SK-N-SH treated with all-trans-retinoic acid at 6 μM for 48 hours (cell line): ENCODE data around the gene TPR.
"Not testable (repeated sequence)": the region's sequence is repeated elsewhere in the genome, so short reads cannot be mapped to it uniquely, and the experiment has no call there.

Source experiments
- ATAC-seq: fragments of 200-7000 bp; cut with Tn5 transposase; 3 replicates; pipeline ENCODE4 v1.9.1; 2020; ENCODE audit warnings: mild to moderate bottlenecking, moderate library complexity
- BACH2 ChIP-seq: fragments of 250-450 bp; sonication (Bioruptor Pico); IDR thresholded peaks from 2 replicates; pipeline ENCODE4 v1.9.0; 2021; ENCODE audit warnings: mild to moderate bottlenecking, borderline replicate concordance
- CSDC2 ChIP-seq: fragments of 250-450 bp; sonication (Bioruptor Pico); IDR thresholded peaks from 2 replicates; pipeline ENCODE4 v1.5.0; 2020; ENCODE audit warnings: mild to moderate bottlenecking, moderate library complexity
- CSRNP3 ChIP-seq: fragments of 250-450 bp; sonication (Bioruptor Pico); IDR thresholded peaks from 2 replicates; pipeline ENCODE4 v1.5.1; 2021; ENCODE audit warnings: mild to moderate bottlenecking, moderate library complexity
- ESRRG ChIP-seq: fragments of 250-450 bp; sonication (Bioruptor Pico); IDR thresholded peaks from 2 replicates; pipeline ENCODE4 v1.6.1; 2021; ENCODE audit warnings: mild to moderate bottlenecking
- GLIS3 ChIP-seq: fragments of 250-450 bp; sonication (Bioruptor Pico); IDR thresholded peaks from 2 replicates; pipeline ENCODE4 v1.5.0; 2020; ENCODE audit warnings: mild to moderate bottlenecking, moderate library complexity
- OSR1 ChIP-seq: fragments of 250-450 bp; sonication (Bioruptor Pico); IDR thresholded peaks from 2 replicates; pipeline ENCODE4 v1.8.0; 2022; ENCODE audit warnings: moderate library complexity, mild to moderate bottlenecking, inconsistent platforms
- POU6F1 ChIP-seq: fragments of 250-450 bp; sonication (Bioruptor Pico); IDR thresholded peaks from 2 replicates; pipeline ENCODE4 v1.8.0; 2021; ENCODE audit warnings: low read depth, mild to moderate bottlenecking, moderate library complexity, borderline replicate concordance
- PPARA ChIP-seq: fragments of 250-450 bp; sonication (Bioruptor Pico); IDR thresholded peaks from 2 replicates; pipeline ENCODE4 v1.5.0; 2020; ENCODE audit warnings: mild to moderate bottlenecking, borderline replicate concordance
- RARB ChIP-seq: fragments of 250-450 bp; sonication (Bioruptor Pico); IDR thresholded peaks from 2 replicates; pipeline ENCODE4 v1.8.0; 2021; ENCODE audit warnings: mild to moderate bottlenecking, moderate library complexity
- SNAI2 ChIP-seq: fragments of 250-450 bp; sonication (Bioruptor Pico); IDR thresholded peaks from 2 replicates; pipeline ENCODE4 v1.5.0; 2020; ENCODE audit warnings: mild to moderate bottlenecking, moderate library complexity
- TCF4 ChIP-seq: fragments of 250-450 bp; sonication (Bioruptor Pico); IDR thresholded peaks from 2 replicates; pipeline ENCODE4 v1.8.0; 2021; ENCODE audit warnings: mild to moderate bottlenecking, moderate library complexity, borderline replicate concordance
- TOX ChIP-seq: fragments of 250-450 bp; sonication (Bioruptor Pico); IDR thresholded peaks from 2 replicates; pipeline ENCODE4 v1.8.0; 2021; ENCODE audit warnings: mild to moderate bottlenecking, moderate library complexity, borderline replicate concordance
- TSHZ2 ChIP-seq: fragments of 250-450 bp; sonication (Bioruptor Pico); IDR thresholded peaks from 2 replicates; pipeline ENCODE4 v1.5.0; 2020; ENCODE audit warnings: mild to moderate bottlenecking, moderate library complexity
- ZC3H10 ChIP-seq: fragments of 250-450 bp; sonication (Bioruptor Pico); IDR thresholded peaks from 2 replicates; pipeline ENCODE4 v1.5.1; 2021; ENCODE audit warnings: mild to moderate bottlenecking, moderate library complexity
- ZFP3 ChIP-seq: fragments of 250-450 bp; sonication (Bioruptor Pico); IDR thresholded peaks from 2 replicates; pipeline ENCODE4 v1.5.0; 2020; ENCODE audit warnings: mild to moderate bottlenecking, moderate library complexity
- ZFP30 ChIP-seq: fragments of 450-650 bp; formaldehyde crosslinking; IDR thresholded peaks from 2 replicates; pipeline ENCODE4 v1.5.0; 2022; ENCODE audit warnings: mild to moderate bottlenecking, moderate library complexity
- ZNF565 ChIP-seq: fragments of 450-650 bp; formaldehyde crosslinking; conservative IDR thresholded peaks from 2 replicates; pipeline ENCODE4 v1.5.0; 2020; ENCODE audit warnings: low read depth, mild to moderate bottlenecking, moderate library complexity
- ZNF8 ChIP-seq: fragments of 450-650 bp; formaldehyde crosslinking; IDR thresholded peaks from 2 replicates; pipeline ENCODE4 v1.5.0; 2020; ENCODE audit warnings: mild to moderate bottlenecking, moderate library complexity

Gene TPR

GRCh38 chr1:186390925-186391324 is 15.9 kb upstream of the TPR start:
- ATAC-seq, result no peak
- TF ChIP-seq GLIS3 (CRISPR knock-in tag) (no peak), ZFP3 (CRISPR knock-in tag) (no peak), ZFP30 (CRISPR knock-in tag) (no peak), ZNF565 (CRISPR knock-in tag) (no peak), OSR1 (CRISPR knock-in tag) (no peak), PPARA (no peak), TOX (CRISPR knock-in tag) (no peak), ESRRG (CRISPR knock-in tag) (no peak), TCF4 (CRISPR knock-in tag) (no peak), CSDC2 (CRISPR knock-in tag) (no peak), CSRNP3 (CRISPR knock-in tag) (no peak), TSHZ2 (CRISPR knock-in tag) (no peak), RARB (CRISPR knock-in tag) (no peak)

- no peak for ATAC-seq
- no peak for TF ChIP-seq BACH2 (CRISPR knock-in tag)
- no peak for TF ChIP-seq SNAI2 (CRISPR knock-in tag)
- no peak for TF ChIP-seq POU6F1 (CRISPR knock-in tag)
Observed at GRCh38 chr1:186386725-186387383, 11.8 kb upstream of the TPR start.

GRCh38 chr1:186375929-186376319 is 871 bp upstream of the TPR start:
- peak; percentile 13 for ATAC-seq
- TF ChIP-seq ZNF8 (CRISPR knock-in tag) (peak; percentile 96), ZFP3 (CRISPR knock-in tag) (no peak), ZNF565 (CRISPR knock-in tag) (no peak), TCF4 (CRISPR knock-in tag) (no peak), ZC3H10 (CRISPR knock-in tag) (no peak)

- no peak for TF ChIP-seq ZFP3 (CRISPR knock-in tag)
- TF ChIP-seq ZFP30 (CRISPR knock-in tag), result no peak
- no peak for TF ChIP-seq TSHZ2 (CRISPR knock-in tag)
- no peak for TF ChIP-seq CSRNP3 (CRISPR knock-in tag)
- TF ChIP-seq POU6F1 (CRISPR knock-in tag), result no peak
- no peak for TF ChIP-seq RARB (CRISPR knock-in tag)
- TF ChIP-seq OSR1 (CRISPR knock-in tag), result no peak
- TF ChIP-seq CSDC2 (CRISPR knock-in tag), result no peak
- no peak for TF ChIP-seq TOX (CRISPR knock-in tag)
- no peak for TF ChIP-seq BACH2 (CRISPR knock-in tag)
- TF ChIP-seq GLIS3 (CRISPR knock-in tag), result no peak
- TF ChIP-seq ESRRG (CRISPR knock-in tag), result no peak
- TF ChIP-seq, all 23 proteins: peak for 0
- peak; percentile 52 for ATAC-seq
Observed at GRCh38 chr1:186374303-186375151, 526 bp downstream of the TPR start.

- not testable (repeated sequence) for ATAC-seq
Observed at GRCh38 chr1:186347837-186348691, 27.0 kb downstream of the TPR start.
